ENCODE results near the gene ADORA1.

- TF ChIP-seq NFIC (IDR thresholded peaks at IDR 0.05): no peak
- no peak for TF ChIP-seq REST (IDR thresholded peaks at IDR 0.05; ENCODE audit: low read depth)
- no peak for TF ChIP-seq FOXM1 (IDR thresholded peaks at IDR 0.05; ENCODE audit: borderline replicate concordance, low read depth)
- TF ChIP-seq MAX (IDR thresholded peaks at IDR 0.05): no peak
- no peak for TF ChIP-seq TAF1 (IDR thresholded peaks at IDR 0.05; ENCODE audit: low read depth)
- no peak for TF ChIP-seq EP300 (IDR thresholded peaks at IDR 0.05; ENCODE audit: borderline replicate concordance)
Measured at GRCh38 chr1:203170625-203171330, 43.3 kb downstream of the ADORA1 start.

Data from Ishikawa (cell line).